ENCODE measurements around the gene KCNE2.
"Not testable (repeated sequence)": the region's sequence is repeated elsewhere in the genome, so short reads cannot be mapped to it uniquely, and the experiment has no call there.

The KCNE2 gene

DNA sequence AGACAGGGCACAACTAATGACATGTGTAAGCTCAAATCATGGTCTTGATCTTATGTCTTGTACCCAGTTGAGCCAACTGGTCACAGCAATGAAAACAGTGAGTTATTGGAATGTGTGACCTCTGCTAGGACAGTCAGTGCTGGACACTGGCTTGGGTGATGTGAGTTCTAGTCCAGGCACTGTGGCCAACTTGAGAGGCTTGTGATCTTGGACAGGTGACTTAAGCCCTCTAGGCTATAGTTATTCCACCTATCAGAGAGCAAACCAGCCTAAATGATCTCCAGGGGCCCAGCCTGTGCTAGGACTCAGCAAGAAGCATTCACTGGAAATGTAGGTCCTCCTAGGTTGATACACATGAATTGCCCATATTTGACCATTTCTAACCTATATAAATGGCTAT lies 1.1 kb downstream of the KCNE2 start:
- no peaks in the 10 kb centered on the region for H3K36me3 Mint-ChIP-seq
- H3K9me3 Mint-ChIP-seq (ENCODE audit: low read depth): no peaks in the 10 kb centered on the region

DNA sequence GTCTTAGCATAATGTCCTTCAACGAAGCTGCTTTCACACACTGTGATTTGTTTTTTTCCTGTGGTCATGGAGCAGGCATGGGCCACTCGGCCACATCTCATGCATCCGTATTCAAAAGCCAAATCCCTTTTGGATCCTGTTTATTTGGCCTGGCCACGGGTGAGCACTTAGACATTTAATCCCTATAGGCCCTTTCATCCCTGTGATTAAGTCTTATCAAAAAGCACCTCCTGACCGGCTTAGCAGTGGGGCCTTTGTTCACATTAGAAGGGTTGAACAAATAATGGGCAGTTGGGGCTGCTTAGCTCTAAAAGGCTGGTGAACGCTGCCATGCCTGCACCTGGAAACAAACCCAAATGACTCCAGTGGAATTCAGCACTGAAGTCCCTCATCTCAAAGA lies 2.0 kb downstream of the KCNE2 start:
- Mint-ChIP-seq H3K4me3 (no peak overlapping the region), H3K36me3 (no peaks in the 10 kb centered on the region), H3K27ac (no peak overlapping the region), H3K9me3 (ENCODE audit: low read depth) (no peaks in the 10 kb centered on the region), H3K27me3 (peaks cover 3% of the 10 kb centered on the region), H3K4me1 (ENCODE audit: low read depth) (peaks cover 6% of the 10 kb centered on the region)

More for the DNA sequence above, 1.1 kb downstream of the KCNE2 start:
- Mint-ChIP-seq H3K27me3 (peaks cover 5% of the 10 kb centered on the region), H3K4me1 (ENCODE audit: low read depth) (peaks cover 6% of the 10 kb centered on the region), H3K4me3 (no peak overlapping the region), H3K27ac (no peak overlapping the region)

GRCh38 chr21:34367320-34367935 lies 3.6 kb downstream of the KCNE2 start:
- Mint-ChIP-seq H3K4me3 (no peak overlapping the region), H3K36me3 (no peaks in the 10 kb centered on the region), H3K4me1 (ENCODE audit: low read depth) (no peaks in the 10 kb centered on the region), H3K9me3 (ENCODE audit: low read depth) (no peaks in the 10 kb centered on the region), H3K27me3 (no peaks in the 10 kb centered on the region), H3K27ac (no peak overlapping the region)

DNA sequence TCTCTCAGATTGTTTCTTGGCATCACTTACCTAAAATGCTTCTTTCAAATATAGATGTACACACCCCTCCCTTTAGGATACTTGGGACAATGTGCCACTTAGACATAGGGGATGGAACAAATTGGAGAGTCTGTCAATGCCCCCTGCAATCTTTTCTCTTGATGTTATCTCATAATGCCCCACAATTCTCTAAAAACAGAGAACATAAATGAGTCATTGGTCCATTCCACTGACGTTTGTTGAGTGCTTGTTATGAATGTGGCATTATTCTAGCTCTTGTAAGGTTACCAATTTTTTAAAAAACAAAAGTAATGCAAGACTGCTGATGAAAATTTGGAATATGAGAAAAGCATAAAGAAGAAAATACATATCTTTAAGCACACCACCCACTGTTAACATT lies 5.9 kb downstream of the KCNE2 start:
- H3K36me3 Mint-ChIP-seq: no peaks in the 10 kb centered on the region
- H3K4me1 Mint-ChIP-seq (ENCODE audit: low read depth): no peaks in the 10 kb centered on the region
- no peak overlapping the region for H3K27ac Mint-ChIP-seq
- H3K27me3 Mint-ChIP-seq: no peaks in the 10 kb centered on the region
- no peaks in the 10 kb centered on the region for H3K9me3 Mint-ChIP-seq (ENCODE audit: low read depth)
- no peak overlapping the region for H3K4me3 Mint-ChIP-seq

DNA sequence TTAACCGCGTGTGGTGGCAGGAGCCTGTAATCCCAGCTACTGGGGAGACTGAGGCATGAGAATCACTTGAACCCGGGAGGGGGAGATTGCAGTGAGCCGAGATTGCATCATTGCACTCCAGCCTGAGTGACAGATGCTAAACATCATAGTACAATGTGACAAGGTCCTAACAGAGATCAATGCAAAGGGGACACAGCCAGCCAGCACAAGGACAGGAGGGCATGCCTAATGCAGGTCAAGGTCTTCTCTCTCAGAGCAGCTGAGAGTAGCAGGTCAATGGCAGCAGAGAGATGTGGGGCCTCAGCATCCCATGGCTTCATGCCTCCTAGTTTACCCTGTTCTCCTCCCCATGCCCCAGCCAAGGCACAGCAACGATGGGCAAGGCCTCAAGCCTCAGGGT lies 8.5 kb downstream of the KCNE2 start:
- Mint-ChIP-seq H3K9me3 (ENCODE audit: low read depth) (no peaks in the 10 kb centered on the region), H3K4me1 (ENCODE audit: low read depth) (no peaks in the 10 kb centered on the region), H3K36me3 (no peaks in the 10 kb centered on the region), H3K4me3 (no peak overlapping the region), H3K27me3 (no peaks in the 10 kb centered on the region), H3K27ac (no peak overlapping the region)

GRCh38 chr21:34374462-34374861 lies 10.7 kb downstream of the KCNE2 start:
- not testable (repeated sequence) for H3K27ac Mint-ChIP-seq; H3K27me3 Mint-ChIP-seq; H3K9me3 Mint-ChIP-seq (ENCODE audit: low read depth); H3K4me3 Mint-ChIP-seq; H3K4me1 Mint-ChIP-seq (ENCODE audit: low read depth); H3K36me3 Mint-ChIP-seq

- H3K9me3 Mint-ChIP-seq (ENCODE audit: low read depth); H3K27ac Mint-ChIP-seq; H3K4me1 Mint-ChIP-seq (ENCODE audit: low read depth); H3K4me3 Mint-ChIP-seq; H3K27me3 Mint-ChIP-seq; H3K36me3 Mint-ChIP-seq: not testable (repeated sequence)
Measured at GRCh38 chr21:34374940-34375618, 11.3 kb downstream of the KCNE2 start, which contains the start of gene SMIM11. TSS of gene SMIM11 (plus strand) at chr21:34375507. CDS start at chr21:34379505, 3,998 bp downstream.

GRCh38 chr21:34375619-34375972 lies 11.8 kb downstream of the KCNE2 start:
- H3K4me3 Mint-ChIP-seq; H3K36me3 Mint-ChIP-seq; H3K9me3 Mint-ChIP-seq (ENCODE audit: low read depth); H3K27ac Mint-ChIP-seq; H3K4me1 Mint-ChIP-seq (ENCODE audit: low read depth); H3K27me3 Mint-ChIP-seq: not testable (repeated sequence)

DNA sequence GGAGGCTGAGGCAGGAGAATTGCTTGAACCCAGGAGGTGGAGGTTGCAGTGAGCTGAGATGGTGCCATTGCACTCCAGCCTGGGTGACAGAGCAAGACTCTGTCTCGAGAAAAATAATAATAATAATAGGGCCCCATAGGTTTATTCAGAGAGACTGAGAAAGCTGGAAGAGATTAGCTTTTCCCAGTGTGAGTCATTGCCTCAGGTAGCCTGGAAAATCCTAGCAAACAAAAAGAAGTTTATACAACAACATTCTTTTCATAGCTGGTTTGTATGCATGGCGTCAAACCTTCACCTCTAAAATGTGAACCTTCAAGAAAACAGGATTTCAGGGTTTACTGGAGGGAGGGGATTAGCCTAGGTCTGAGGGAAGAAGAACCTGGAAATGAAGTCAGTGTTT lies 19.3 kb downstream of the KCNE2 start:
- H3K36me3 Mint-ChIP-seq; H3K27ac Mint-ChIP-seq; H3K9me3 Mint-ChIP-seq (ENCODE audit: low read depth): not testable (repeated sequence)

GRCh38 chr21:34383724-34384415 lies 20.1 kb downstream of the KCNE2 start:
- H3K27me3 Mint-ChIP-seq; H3K4me1 Mint-ChIP-seq (ENCODE audit: low read depth); H3K36me3 Mint-ChIP-seq; H3K27ac Mint-ChIP-seq; H3K4me3 Mint-ChIP-seq; H3K9me3 Mint-ChIP-seq (ENCODE audit: low read depth): not testable (repeated sequence)

More for the DNA sequence above, 19.3 kb downstream of the KCNE2 start:
- H3K4me1 Mint-ChIP-seq (ENCODE audit: low read depth); H3K4me3 Mint-ChIP-seq; H3K27me3 Mint-ChIP-seq: not testable (repeated sequence)

- not testable (repeated sequence) for H3K36me3 Mint-ChIP-seq; H3K9me3 Mint-ChIP-seq (ENCODE audit: low read depth); H3K4me3 Mint-ChIP-seq; H3K4me1 Mint-ChIP-seq (ENCODE audit: low read depth); H3K27ac Mint-ChIP-seq; H3K27me3 Mint-ChIP-seq
Measured at GRCh38 chr21:34400522-34400921, 36.7 kb downstream of the KCNE2 start.

- H3K4me3 Mint-ChIP-seq; H3K36me3 Mint-ChIP-seq; H3K27ac Mint-ChIP-seq; H3K4me1 Mint-ChIP-seq (ENCODE audit: low read depth); H3K27me3 Mint-ChIP-seq; H3K9me3 Mint-ChIP-seq (ENCODE audit: low read depth): not testable (repeated sequence)
Measured at GRCh38 chr21:34404742-34405141, 40.9 kb downstream of the KCNE2 start.

- H3K4me3 Mint-ChIP-seq; H3K9me3 Mint-ChIP-seq (ENCODE audit: low read depth); H3K27ac Mint-ChIP-seq; H3K27me3 Mint-ChIP-seq; H3K4me1 Mint-ChIP-seq (ENCODE audit: low read depth); H3K36me3 Mint-ChIP-seq: not testable (repeated sequence)
Measured at GRCh38 chr21:34405686-34406085, 41.9 kb downstream of the KCNE2 start.

- H3K4me1 Mint-ChIP-seq (ENCODE audit: low read depth); H3K27ac Mint-ChIP-seq; H3K36me3 Mint-ChIP-seq; H3K9me3 Mint-ChIP-seq (ENCODE audit: low read depth); H3K27me3 Mint-ChIP-seq; H3K4me3 Mint-ChIP-seq: not testable (repeated sequence)
Measured at GRCh38 chr21:34406102-34406501, 42.3 kb downstream of the KCNE2 start.

- H3K4me3 Mint-ChIP-seq; H3K27me3 Mint-ChIP-seq; H3K27ac Mint-ChIP-seq; H3K9me3 Mint-ChIP-seq (ENCODE audit: low read depth); H3K4me1 Mint-ChIP-seq (ENCODE audit: low read depth); H3K36me3 Mint-ChIP-seq: not testable (repeated sequence)
Measured at GRCh38 chr21:34406676-34407075, 42.9 kb downstream of the KCNE2 start.

- H3K27me3 Mint-ChIP-seq; H3K27ac Mint-ChIP-seq; H3K4me3 Mint-ChIP-seq; H3K9me3 Mint-ChIP-seq (ENCODE audit: low read depth); H3K36me3 Mint-ChIP-seq; H3K4me1 Mint-ChIP-seq (ENCODE audit: low read depth): not testable (repeated sequence)
Measured at GRCh38 chr21:34407294-34407693, 43.5 kb downstream of the KCNE2 start.

All from activated naive CD8-positive, alpha-beta T cell (primary cell).